ENCODE results near the gene ADCY1.

Gene ADCY1

GRCh38 chr7:45578467-45578866, 4.3 kb downstream of the ADCY1 start:
- no peak for DNase-seq

GRCh38 chr7:45579391-45579801, 5.2 kb downstream of the ADCY1 start:
- DNase-seq: no peak

GRCh38 chr7:45580053-45580872, 6.1 kb downstream of the ADCY1 start:
- DNase-seq: no peak

- no peak for DNase-seq
Measured at GRCh38 chr7:45581271-45581780, 7.2 kb downstream of the ADCY1 start.

- DNase-seq: no peak
Measured at GRCh38 chr7:45582136-45582749, 8.1 kb downstream of the ADCY1 start.

GRCh38 chr7:45582868-45583277, 8.7 kb downstream of the ADCY1 start:
- no peak for DNase-seq

- DNase-seq: no peak
Measured at GRCh38 chr7:45583296-45583695, 9.1 kb downstream of the ADCY1 start.

GRCh38 chr7:45584261-45585210, 10.4 kb downstream of the ADCY1 start:
- no peak for DNase-seq

GRCh38 chr7:45585628-45586027, 11.5 kb downstream of the ADCY1 start:
- no peak for DNase-seq

GRCh38 chr7:45586542-45587520, 12.7 kb downstream of the ADCY1 start:
- DNase-seq: no peak

GRCh38 chr7:45588466-45588865, 14.3 kb downstream of the ADCY1 start:
- DNase-seq: no peak

GRCh38 chr7:45589061-45589460, 14.9 kb downstream of the ADCY1 start:
- DNase-seq: no peak

GRCh38 chr7:45589915-45590678, 15.9 kb downstream of the ADCY1 start:
- DNase-seq: no peak

- DNase-seq: no peak
Measured at GRCh38 chr7:45590679-45591057, 16.5 kb downstream of the ADCY1 start.

GRCh38 chr7:45591101-45591906, 17.1 kb downstream of the ADCY1 start:
- no peak for DNase-seq

GRCh38 chr7:45592230-45592991, 18.2 kb downstream of the ADCY1 start:
- no peak for DNase-seq

GRCh38 chr7:45593121-45593541, 19.0 kb downstream of the ADCY1 start:
- DNase-seq: no peak

- no peak for DNase-seq
Measured at GRCh38 chr7:45593877-45594276, 19.7 kb downstream of the ADCY1 start.
